HG03432 (cell line): ENCODE measurements around the gene F10.
A peak's percentile ranks its signal among the peaks of the same experiment; 100 is the strongest.

Experiments
- ATAC-seq: cut with Tn5 transposase; IDR thresholded peaks from one replicate; pipeline ENCODE4 v1.9.1; 2021; ENCODE audit warnings: mild to moderate bottlenecking, moderate library complexity; ENCODE audit not compliant: unreplicated experiment

The F10 gene

DNA sequence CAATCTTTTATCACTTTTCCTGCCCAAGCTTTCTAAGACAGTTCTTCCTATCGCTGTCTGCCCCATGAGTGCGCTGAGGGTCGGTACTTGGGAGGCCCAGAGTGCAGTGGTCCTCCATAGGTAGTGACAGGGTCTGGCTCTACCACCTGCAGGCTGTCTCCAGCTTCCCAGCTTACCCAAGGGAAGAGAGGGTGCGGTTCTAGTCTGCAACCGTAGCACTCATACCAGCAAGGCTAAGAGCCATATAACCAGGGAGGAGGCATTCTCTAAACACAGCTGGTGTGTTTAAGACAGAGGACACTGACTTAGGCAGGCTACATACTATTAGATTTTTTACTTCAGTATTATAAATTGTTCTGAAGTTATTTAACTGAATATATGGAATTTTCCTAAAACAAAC, 44.1 kb downstream of the F10 start:
- ATAC-seq: no peak

DNA sequence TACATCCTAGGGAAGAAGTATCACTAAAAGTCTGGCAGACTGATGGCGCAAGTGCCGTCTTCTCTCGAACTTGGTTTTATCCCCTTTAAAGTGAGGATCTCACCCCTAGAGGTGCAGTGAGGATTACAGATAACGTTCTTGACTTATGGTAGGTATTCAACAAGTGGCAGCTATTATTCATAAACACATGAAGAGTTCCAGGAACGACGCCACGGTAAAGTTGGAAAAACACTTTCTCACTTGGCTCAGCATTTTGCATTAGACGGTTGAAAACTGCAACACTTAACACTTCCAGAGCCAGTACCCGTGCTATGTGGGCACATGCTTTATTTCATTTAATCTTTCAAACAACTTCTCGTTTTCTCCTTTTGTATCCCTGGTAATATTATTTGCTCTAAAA, 44.6 kb downstream of the F10 start:
- no peak for ATAC-seq

DNA sequence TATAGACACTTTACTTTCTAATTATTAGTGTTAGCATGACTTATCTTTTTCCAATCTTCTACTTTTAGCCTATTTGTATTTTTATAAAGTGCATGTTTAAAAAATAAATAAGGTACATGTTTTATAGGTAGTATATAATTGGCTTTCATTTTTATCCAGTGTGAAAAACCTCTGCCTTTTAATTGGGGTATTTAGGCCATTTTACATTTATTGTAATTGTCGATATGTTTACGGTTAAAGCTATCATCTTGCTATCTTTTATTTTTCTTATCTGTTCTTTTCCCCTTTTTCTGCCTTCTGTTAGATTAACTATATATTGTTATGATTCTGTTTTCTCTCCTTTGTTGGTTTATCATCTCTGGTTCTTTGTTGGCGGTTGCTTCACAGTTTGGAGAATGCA, 45.0 kb downstream of the F10 start:
- ATAC-seq: no peak

DNA sequence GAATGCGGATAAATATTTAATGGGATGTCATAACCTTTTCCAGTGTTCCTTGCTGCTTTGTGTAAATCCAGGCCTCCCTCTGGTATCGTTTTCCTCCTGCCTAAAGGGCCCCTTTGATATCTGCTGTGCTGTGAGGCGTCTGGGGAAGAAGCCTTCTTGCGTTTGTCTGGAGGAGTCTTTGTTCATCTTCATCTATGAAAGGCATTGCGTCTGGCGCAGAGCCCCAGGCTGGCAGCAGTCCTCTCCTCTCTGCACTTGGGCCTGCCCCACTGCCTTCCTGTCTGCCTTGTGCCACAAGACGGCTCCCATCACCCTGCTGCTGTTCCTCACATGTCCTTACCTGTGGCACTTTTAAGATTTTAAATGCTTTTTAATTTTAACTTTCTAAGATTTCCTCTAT, 45.6 kb downstream of the F10 start:
- ATAC-seq: no peak

DNA sequence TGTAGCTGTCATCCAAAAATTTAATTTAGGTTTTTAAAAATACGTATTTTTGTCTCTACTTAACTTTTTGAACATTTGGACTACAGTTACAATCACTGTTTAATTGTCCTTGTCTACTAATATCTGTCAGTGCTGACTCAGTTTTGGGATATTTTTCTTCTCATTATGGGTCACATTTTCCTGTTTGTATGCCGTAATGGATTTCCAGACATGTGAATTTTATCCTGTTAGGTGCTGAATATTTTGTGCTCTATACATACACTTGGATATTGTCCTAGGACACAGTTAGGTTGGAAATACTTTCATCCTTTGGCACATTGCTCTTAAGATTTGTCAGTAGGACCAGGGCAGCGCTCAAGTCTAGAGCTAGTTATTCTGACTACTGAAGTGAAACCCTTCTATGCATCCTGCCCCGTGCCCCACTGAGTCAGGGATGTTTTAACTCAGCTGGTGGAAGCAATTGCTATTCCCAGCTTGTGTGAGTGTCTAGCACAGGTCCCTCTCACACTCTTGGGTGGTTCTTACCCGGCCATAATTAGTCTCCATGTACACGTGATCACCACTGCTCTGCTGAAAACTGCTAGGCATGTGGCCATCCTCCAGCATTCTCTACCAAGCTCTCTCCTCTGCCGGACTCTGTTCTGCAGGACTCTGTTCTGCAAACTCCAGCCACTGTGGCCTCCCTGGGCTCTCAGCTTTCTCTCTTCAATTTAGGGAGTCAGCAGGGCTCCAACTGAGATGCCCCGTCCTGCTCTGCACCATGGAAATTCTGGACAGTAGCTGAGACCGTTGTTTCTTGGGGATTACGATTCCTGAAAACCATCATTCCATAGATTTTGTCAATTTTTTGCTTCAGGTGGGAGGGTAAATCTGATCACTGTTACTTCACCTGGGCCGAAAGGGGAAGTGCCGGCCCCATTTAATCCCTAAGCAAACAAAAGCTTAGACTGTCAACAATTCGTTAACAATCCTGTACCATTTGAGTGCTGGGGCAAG, 47.0 kb downstream of the F10 start:
- ATAC-seq: no peak

DNA sequence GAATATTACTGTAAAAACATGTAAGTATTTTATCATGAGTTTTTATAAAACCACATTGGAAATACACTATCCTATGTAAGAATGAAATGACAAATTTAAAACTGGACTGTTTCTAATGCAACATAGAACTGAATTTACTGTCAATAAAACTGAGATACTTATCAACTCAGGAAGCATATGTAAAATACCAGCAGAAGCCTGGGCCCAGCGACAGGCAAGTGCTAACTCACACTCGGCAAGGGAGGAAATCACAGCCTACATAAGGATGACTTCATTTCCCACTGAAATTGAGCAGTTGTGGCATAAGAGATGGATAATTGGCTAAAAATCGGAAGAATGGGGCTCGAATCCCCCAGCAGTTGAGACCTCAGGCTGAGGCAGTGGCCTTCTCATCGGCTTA, 47.9 kb downstream of the F10 start:
- ATAC-seq: no peak

DNA sequence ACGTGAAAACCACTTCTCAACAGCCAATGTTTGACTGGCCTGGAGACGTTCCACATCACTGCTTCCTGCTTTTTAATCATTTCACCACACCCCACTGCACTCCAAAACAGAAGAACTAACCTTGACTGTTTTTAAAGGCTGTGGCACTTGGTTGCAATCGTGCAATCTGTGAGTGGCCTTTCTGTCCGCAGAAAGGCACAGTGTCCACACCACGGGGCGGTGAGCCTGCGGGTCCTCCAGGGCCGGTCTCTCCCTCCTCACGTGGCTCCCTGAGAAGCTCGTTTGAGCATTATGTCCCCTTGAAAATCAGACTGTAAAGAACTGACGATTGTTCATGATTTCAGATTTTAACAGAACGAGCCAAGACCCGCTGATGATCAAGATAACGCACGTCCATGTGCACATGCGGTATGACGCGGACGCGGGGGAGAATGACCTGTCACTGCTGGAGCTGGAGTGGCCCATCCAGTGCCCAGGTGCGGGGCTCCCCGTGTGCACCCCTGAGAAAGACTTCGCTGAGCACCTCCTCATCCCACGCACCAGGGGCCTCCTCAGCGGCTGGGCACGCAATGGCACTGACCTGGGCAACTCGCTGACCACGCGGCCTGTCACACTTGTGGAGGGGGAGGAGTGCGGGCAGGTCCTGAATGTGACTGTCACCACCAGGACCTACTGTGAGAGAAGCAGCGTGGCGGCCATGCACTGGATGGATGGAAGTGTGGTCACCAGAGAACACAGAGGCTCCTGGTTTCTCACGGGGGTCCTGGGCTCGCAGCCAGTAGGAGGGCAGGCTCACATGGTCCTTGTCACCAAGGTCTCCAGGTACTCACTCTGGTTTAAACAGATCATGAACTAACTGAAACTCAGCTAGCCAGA, 48.9 kb downstream of the F10 start:
- no peak for ATAC-seq

DNA sequence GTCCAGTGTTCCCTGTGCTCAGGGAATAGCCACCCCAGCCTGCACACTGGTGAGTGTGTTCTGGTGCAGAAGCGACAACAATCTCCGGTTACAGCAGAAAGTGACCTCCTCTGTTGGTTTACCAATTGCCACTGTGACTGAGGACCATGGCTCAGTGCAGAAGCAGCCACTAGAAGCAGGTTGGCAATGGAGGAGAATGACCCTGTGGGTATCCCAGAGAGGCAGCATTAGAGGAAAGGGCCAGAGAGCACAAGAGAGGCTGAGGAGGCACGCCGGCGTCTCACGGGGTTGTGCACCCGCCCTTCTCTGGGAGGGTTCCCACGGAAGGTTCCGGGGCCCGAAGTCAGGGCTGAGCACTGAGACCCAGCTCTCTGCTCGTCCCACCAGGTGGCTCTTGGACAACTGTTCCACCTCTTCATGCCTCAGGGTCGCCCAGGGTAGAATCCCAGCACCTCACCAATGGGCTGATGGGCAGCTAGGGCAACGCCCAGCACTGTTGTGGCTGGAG, 49.9 kb downstream of the F10 start:
- no peak for ATAC-seq

DNA sequence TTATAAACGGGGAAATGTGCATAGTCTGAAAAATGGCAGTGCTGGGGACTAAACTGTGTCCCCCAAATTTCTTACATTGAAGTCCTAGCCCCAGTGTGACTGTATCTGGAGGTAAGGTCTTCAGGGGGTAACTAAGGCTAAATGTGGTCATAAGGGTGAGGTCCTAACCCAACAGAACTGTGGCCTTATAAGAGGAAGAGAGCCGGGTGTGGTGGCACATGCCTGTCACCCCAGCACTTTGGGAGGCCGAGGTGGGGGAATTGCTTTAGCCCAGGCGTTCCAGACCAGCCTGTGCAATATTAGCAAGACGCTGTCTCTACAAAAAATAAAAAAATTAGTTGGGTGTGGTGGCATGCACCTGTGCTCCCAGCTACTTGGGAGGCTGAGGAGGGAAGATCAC, 53.7 kb downstream of the F10 start:
- no peak for ATAC-seq

DNA sequence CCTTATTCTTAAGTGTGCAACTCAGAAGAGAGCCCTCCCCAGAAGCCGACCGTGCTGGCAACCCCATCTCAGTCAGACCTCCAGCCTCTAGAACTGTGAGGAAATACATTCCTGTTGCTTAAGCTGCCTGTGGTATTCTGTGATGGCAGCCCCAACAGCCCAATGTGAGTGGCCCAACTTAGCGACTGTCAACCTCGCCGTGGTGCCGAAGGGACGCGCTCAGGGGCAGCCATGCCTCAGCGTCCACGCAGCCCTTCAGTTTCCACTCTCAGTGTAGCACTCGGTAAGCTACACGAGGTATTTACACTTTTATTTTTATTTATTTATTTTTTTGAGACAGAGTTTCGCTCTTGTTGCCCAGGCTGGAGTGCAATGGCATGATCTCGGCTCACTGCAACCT, 54.2 kb downstream of the F10 start:
- no peak for ATAC-seq

DNA sequence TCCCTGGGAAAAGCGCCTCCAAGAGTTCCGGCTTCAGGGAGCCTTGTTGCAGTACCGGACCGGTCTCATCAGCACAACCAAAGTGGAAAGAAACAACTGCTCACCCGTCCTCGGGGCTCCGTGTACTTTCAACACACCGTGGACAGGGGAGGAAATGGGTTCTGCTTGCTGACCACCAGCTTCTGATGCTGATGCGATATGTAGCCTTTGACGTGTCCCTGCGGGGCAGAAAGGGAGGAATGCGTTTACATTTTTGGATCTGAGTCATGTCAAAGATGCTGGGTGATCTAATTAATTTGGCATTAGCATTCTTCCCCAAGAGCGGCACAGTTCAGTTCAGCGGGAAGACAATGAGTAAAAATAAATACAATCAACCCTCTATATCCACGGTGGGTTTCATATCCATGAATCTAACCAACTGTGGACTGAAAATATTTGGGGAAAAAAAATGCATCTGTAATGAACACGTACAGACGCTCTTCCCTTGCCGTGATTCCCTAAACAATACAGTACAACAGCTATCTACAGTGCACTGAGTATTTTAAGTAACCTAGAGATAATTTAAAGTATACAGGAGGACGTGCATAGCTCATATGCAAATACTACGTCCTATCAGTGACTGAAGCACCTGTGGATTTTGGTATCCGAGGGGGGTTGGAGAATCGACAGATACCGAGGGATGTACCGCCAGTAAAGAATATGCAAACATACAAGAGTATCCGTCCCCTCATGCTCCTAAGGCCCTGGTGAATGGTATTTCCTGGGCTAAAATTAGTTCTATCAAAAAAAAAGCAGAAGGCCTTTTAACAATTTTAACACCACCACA, 55.7 kb downstream of the F10 start:
- no peak for ATAC-seq

DNA sequence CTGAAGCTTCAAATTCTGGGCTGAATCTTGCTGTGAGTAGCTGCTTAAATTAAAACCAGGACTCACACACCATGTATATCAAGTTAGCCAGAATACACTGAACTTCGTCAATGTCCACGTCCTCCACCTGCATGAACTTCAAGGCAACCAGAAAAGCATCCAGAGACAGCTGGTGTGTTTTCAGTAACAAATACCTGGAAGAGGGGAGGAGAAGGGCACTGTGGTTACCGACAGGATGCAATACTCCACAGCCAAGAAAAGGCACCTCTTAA, 56.2 kb downstream of the F10 start:
- ATAC-seq: no peak

DNA sequence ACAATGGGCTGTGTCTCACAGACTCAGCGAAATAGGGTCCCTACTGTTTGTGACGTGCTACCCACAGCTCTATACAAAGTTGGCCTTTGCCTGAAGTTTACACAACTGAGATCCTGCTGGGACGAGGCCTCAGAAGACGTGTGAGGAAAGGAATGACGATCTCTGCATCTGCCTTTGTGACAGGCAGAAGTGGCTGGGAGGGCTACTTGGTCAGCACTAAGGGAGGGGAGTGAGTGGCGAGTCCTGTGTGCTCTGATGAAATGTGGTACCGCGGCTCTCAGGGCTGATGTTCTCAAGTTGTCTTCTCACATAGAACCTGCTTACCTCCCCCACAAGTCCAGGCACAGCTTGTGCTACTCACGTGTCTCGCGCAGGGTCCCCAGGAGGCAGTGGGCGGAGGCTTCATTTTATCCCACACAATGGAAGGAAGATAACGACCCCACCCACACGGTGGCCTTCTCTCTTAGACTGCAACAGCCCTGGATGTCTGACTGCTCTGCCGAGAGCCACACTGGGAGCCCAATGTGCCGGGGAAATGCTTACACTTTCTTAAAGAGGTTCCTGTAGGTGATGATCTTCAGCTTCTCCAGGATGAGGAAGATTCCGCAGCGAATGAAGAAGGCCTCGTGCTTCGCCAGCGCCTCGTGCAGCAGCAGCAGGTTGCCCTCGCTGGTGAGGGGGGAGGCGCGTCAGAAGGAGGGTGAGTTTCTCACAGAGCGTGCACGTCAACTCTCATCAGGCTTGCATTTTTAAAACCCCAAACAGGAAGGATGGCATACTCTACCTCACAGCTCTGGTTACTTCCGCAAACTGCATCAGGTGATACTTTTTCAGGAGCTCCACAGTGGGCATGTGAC, 57.0 kb downstream of the F10 start:
- ATAC-seq: no peak

DNA sequence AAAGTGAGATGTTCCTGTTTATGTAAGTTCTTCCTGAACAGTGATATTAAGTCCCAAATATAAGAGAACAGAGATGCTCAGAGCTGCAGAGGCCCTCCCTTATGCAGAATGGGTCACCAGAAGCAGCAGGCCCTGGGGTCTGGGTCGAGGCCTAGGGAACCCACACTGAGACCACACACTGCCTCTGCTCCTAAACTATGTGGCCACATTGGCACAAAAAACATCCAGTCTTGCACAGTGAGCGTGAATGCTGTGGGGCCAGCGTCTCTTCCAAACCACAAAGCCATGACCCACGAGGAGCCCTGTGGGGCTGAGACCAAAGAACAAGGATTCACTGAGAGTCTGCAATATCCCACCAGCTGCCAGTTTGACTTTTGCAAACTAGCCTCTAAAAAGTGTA, 59.4 kb downstream of the F10 start:
- no peak for ATAC-seq

DNA sequence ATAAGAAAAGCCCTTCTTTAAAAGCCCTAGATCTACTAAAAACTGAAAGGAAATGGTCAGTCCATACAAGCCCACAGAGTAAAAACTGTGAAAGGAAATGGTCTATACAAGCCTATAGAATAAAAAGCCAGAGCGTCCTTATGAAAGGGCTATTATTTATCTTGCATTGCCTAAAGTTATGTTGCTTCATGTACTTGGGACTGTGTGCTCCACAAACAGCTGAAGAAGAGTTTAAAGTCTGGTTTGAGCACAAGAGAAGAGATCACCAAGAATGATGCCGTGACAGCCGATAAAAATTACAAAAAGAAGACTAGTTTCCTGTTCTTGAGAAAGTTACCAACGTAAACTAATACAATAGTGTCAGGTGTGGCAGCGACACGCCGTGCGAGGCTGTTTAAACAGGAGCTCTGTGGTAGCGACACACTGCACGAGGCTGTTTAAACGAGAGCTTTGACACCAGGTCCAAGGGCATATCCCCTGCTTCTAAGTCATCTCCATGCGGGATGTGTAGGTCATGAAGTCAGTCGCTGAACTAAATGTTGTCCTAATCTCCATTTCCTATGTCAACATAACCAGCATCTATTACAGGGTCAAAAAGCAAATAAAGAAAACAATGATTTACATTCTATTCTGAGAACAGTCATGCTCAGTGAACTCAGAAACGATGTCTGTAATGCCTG, 61.0 kb downstream of the F10 start:
- no peak for ATAC-seq

DNA sequence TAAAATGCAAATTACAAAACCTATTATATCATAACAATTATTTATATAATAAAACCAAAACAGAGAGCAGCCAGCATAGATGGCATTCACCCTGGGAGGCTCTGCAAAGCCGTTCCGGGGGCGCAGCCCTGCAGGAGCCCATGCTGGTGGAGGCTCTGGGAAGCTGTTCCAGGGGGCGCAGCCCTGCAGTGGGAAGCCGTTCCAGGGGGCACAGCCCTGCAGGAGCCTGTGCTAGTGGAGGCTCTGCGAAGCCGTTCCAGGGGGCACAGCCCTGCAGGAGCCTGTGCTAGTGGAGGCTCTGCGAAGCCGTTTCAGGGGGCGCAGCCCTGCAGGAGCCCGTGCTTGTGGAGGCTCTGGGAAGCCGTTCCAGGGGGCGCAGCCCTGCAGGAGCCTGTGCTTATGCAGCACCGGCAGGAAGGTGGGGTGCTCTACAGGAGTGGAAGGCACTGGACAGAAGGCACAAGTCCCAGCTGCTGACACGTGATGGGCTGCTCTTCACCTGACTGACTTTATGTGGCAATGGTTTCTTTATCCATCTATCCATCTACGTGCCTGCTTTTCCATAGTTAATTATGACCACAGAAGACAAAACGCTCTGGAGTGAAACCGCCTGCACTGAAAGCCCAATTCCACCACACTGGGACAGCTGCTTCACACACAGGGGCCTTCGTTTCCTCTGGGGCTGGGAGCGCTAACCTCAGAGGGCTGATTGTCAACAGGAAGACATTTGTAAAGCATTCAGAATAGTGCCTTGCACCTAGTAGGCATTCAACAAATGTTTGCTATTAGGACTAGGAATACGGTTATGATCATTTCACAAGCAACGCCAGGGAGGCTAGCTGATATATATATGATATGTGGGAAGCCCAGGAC, 62.2 kb downstream of the F10 start:
- ATAC-seq: no peak

DNA sequence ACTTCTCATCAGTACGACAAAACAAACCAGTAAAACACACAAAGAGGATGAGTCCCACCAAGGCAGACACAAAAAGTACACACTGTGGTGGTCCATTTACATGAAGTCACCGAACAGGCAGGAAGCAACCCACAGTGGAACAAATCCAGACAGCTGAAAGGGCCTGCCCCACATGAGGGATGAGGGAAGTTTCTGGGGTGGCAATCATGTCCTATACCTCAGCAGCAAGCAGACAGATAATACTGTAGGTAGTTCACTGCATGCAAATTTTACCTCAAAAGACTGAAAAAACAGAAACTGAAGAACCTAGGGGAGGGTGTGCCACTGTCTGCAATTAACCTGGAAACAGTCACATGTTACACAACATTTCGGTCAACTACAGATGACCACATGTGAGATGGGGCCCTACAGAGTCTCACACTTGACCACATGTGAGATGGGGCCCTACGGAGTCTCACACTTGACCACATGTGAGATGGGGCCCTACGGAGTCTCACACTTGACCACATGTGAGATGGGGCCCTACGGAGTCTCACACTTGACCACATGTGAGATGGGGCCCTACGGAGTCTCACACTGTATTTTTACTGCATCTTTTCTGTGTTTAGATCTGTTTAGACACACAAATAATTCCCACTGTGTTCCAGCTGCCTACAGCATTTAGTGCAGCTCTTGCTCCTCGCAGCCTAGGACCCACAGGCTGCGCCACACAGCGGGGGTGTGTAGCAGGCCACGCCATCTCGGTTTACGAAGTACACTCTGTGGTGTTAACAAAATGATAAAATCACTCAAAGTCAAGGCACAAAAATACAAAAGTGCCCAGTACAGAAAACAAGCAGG, 63.7 kb downstream of the F10 start:
- ATAC-seq: peak; percentile 86

DNA sequence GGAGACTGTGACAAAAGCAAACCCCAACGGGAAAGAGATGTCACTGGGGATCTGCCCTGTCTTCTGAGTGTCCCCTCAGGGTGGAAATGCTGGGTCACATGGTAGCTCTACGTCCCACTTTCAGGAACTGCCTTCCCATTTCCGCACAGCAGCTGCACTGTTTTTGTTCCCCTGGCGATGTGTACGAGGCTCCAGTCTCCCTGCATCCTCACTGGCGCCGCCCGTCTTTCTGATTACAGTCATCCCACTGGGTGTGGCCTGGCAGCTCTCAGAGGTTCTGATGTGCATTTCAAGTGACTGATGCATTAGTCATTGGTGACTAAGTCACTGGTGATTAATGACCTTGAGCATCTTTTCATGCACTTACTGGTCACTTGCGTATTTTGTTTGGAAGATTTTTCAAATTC, 64.7 kb downstream of the F10 start:
- ATAC-seq: no peak
